Cardiac muscle cell (in vitro differentiated cells and primary cell): Measurements from ENCODE around the gene ATPAF1. TPM values are rescaled to one million over a fixed set of nuclear protein-coding genes. Genes with fewer than 3 reads are reported as not detected.

ENCODE experiments used
- DNase-seq, 2 donors: peaks; one replicate each; pipeline versions ENCODE4 v3.0.0 to v3.0.0-alpha.2; 2010 to 2017; ENCODE audit warnings: low read depth in 1 of 2, low spot score in 1 of 2
- H3K27ac ChIP-seq: fragments of 200-600 bp; sonication (generic); 2 replicates; pipeline ENCODE4 v1.5.1; 2016
- H3K27me3 ChIP-seq: fragments of 200-600 bp; sonication (generic); 2 replicates; pipeline ENCODE4 v1.6.0; 2016; ENCODE audit warnings: control low read depth
- H3K36me3 ChIP-seq: fragments of 200-600 bp; sonication (generic); 2 replicates; pipeline ENCODE4 v1.5.1; 2016; ENCODE audit warnings: control low read depth
- H3K4me1 ChIP-seq: fragments of 200-600 bp; sonication (generic); 2 replicates; pipeline ENCODE4 v1.8.1; 2017; ENCODE audit warnings: low read depth, mild to moderate bottlenecking, mixed run types
- H3K4me3 ChIP-seq: fragments of 200-600 bp; sonication (generic); 2 replicates; pipeline ENCODE4 v1.5.1; 2016; ENCODE audit warnings: mild to moderate bottlenecking
- H3K9me3 ChIP-seq: fragments of 200-600 bp; sonication (generic); 2 replicates; pipeline ENCODE4 v1.5.1; 2017; ENCODE audit warnings: low read depth, mild to moderate bottlenecking, control low read depth
- CTCF ChIP-seq: IDR thresholded peaks from 2 replicates; pipeline ENCODE4 v1.5.1; 2012; ENCODE audit warnings: low read depth, mild to moderate bottlenecking, low read length
- polyA plus RNA-seq: library from polyadenylated mRNA; unstranded; fragments of >200 nt; fragmentation: Nextera tagmentation; extraction: Ambion mirVana; gene quantifications from 2 replicates; pipeline ENCODE4 v1.2.1, GENCODE V29; 2016
- total RNA-seq: library from RNA; depleted of rRNA; stranded (reverse); fragments of >200 nt; gene quantifications from 2 replicates; pipeline ENCODE4 v1.2.3, GENCODE V29; 2016

Gene ATPAF1
- total and polyA plus RNA-seq, 2 experiments from 2014 or later, result 83.6 to 120 TPM

DNA sequence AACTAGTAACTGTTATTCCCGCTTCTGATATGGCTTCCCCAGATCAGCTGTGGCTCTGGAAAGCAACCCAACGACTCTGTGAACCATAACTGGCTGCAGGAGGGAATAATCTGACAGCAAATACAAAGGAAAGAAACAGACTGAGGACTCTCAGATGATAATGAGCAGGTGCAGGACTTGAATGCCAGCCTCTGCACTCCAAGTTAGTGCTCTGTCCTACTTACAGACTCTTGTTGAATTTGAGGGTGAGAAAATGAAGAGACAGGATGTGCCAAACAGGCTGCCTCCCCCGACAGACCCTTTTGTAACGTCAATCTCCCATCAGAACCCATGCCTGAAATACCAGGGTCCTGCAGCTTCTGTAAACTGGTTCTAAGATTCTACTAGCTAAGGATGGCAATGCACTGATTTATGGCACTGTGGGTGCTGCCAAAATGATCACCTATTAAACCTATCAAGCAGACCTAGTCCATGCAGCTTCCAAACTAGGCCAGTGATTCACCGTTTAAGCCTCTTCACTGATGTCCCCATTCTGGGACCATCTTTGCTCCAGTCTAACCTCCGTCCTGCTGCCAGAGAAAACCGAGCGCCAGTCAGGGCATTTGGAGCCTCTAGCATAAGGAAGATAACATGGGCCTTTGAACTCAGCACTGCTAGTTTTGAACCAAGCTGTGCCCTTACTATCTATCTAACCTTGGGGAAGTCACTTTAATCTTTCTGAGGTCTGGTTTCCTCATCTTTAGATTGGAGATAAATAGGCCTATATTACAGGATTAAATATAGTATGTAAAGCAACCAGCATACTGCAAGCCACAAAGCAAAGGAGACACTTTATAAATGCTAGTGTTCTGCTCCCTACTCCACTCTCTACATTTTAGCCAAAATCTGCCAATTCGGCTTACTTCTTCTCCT lies 68.8 kb downstream of the ATPAF1 start:
- Histone ChIP-seq H3K27me3 (no peaks in the 10 kb centered on the region), H3K9me3 (no peaks in the 10 kb centered on the region), H3K36me3 (no peaks in the 10 kb centered on the region), H3K4me1 (no peaks in the 10 kb centered on the region), H3K27ac (no peak overlapping the region), H3K4me3 (no peak overlapping the region)
- no peak for DNase-seq
- TF ChIP-seq CTCF, result no peak

DNA sequence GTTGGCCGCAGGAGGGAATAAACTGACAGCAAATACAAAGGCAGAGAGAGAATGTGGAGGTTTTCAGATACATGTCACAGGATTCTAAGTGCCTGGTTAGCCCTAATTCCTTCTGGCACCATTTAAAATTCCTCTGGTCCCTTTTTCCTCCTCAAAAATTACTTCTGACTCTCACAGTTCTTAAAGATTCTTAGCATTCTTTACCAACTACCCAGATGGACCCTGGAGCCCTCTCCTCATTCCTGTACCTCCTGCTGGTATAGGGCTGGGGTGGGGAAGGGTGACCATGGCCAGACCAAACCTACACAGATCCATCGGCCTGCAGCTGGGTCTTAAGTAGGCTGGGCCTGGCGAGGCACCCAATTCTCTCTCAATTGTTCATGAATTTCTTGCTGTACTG lies 71.3 kb downstream of the ATPAF1 start:
- no peaks in the 10 kb centered on the region for H3K27me3 ChIP-seq
- no peak for DNase-seq
- no peaks in the 10 kb centered on the region for H3K4me1 ChIP-seq
- no peaks in the 10 kb centered on the region for H3K9me3 ChIP-seq
- TF ChIP-seq CTCF, result no peak
- H3K36me3 ChIP-seq, result peaks cover 2% of the 10 kb centered on the region
- H3K27ac ChIP-seq, result no peak overlapping the region
- no peak overlapping the region for H3K4me3 ChIP-seq

- Histone ChIP-seq H3K4me1 (no peaks in the 10 kb centered on the region), H3K27ac (no peak overlapping the region), H3K36me3 (peaks cover 2% of the 10 kb centered on the region), H3K27me3 (no peaks in the 10 kb centered on the region), H3K9me3 (no peaks in the 10 kb centered on the region), H3K4me3 (no peak overlapping the region)
- no peak for TF ChIP-seq CTCF
- no peak for DNase-seq
Observed at GRCh38 chr1:46596036-46596435, 72.1 kb downstream of the ATPAF1 start.

- TF ChIP-seq CTCF, result no peak
- Histone ChIP-seq H3K4me3 (no peak overlapping the region), H3K4me1 (no peaks in the 10 kb centered on the region), H3K27me3 (no peaks in the 10 kb centered on the region), H3K9me3 (no peaks in the 10 kb centered on the region), H3K36me3 (peaks cover 2% of the 10 kb centered on the region), H3K27ac (no peak overlapping the region)
- no peak for DNase-seq
Observed at GRCh38 chr1:46595127-46595526, 73.0 kb downstream of the ATPAF1 start.

DNA sequence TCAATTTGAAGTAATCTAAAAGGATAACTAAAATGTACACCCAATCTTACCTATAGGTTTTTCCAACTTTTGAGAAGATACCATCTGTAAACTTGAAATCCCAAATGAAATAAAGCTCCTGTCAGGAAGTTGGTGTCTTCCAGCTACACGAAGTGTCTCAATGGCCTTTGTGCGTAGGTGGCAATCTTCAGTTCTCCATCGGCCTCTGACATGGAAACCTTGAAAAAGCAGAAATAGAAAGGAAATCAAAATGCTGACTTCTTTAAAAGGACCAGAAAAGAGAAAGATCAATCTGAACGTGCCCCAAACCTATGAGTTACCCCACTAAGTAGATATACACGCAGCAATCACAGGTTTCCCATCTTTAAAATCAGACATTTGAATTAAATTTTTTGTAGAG lies 74.1 kb downstream of the ATPAF1 start:
- DNase-seq, result no peak
- H3K36me3 ChIP-seq, result peaks cover 2% of the 10 kb centered on the region
- H3K9me3 ChIP-seq, result no peaks in the 10 kb centered on the region
- no peak overlapping the region for H3K4me3 ChIP-seq
- no peak overlapping the region for H3K27ac ChIP-seq
- TF ChIP-seq CTCF, result no peak
- no peaks in the 10 kb centered on the region for H3K27me3 ChIP-seq
- H3K4me1 ChIP-seq, result no peaks in the 10 kb centered on the region
